A673 (cell line): ENCODE data around the gene SPTLC2. TPM values are rescaled to one million over a fixed set of nuclear protein-coding genes. Genes with fewer than 3 reads are reported as not detected.

ENCODE experiments used
- BruUV-seq: library from RNA; stranded (reverse); fragments of 400-500 nt; replicated peaks from 2 replicates; lab custom pipeline; 2021; lab: Mats Ljungman, UMichigan
- CTCF ChIA-PET: fragments of 300-600 bp; sonication (Branson Sonifier 250); formaldehyde crosslinking; loops from one replicate; lab custom pipeline; 2022; ENCODE audit warnings: antibody characterized with exemption; lab: Charles Lee
- POLR2A ChIA-PET: fragments of 300-600 bp; sonication (Branson Sonifier 250); formaldehyde crosslinking; loops from one replicate; lab custom pipeline; 2022; ENCODE audit warnings: antibody characterized with exemption; ENCODE audit not compliant: low non-redundant PET; lab: Charles Lee
- DNase-seq: peaks from one replicate; pipeline ENCODE4 v3.0.0-alpha.2; 2015; ENCODE audit warnings: low spot score
- H3K27ac ChIP-seq: fragments of 200-600 bp; sonication (generic); 2 replicates; pipeline ENCODE4 v1.5.1; 2016; ENCODE audit warnings: mixed run types, low read depth, mild to moderate bottlenecking, mixed read lengths, antibody characterized with exemption, low read length; ENCODE audit not compliant: poor library complexity, severe bottlenecking
- H3K27me3 ChIP-seq: fragments of 200-600 bp; sonication (generic); replicated peaks from 2 replicates; pipeline ENCODE4 v1.6.1; 2017; ENCODE audit warnings: mixed run types, low read depth, mild to moderate bottlenecking, mixed read lengths, antibody characterized with exemption, low read length; ENCODE audit not compliant: insufficient read depth, poor library complexity
- H3K36me3 ChIP-seq: fragments of 200-600 bp; sonication (generic); 2 replicates; pipeline ENCODE4 v1.6.1; 2016; ENCODE audit warnings: mixed run types, mild to moderate bottlenecking, mixed read lengths, antibody characterized with exemption, low read length; ENCODE audit not compliant: insufficient read depth, poor library complexity, severe bottlenecking
- H3K4me1 ChIP-seq: fragments of 200-600 bp; sonication (generic); 2 replicates; pipeline ENCODE4 v1.6.1; 2017; ENCODE audit warnings: mixed run types, mild to moderate bottlenecking, mixed read lengths, antibody characterized with exemption, low read length; ENCODE audit not compliant: insufficient read depth, poor library complexity, severe bottlenecking
- H3K4me3 ChIP-seq: fragments of 200-600 bp; sonication (generic); 2 replicates; pipeline ENCODE4 v1.5.1; 2016; ENCODE audit warnings: low read depth, mixed run types, mild to moderate bottlenecking, mixed read lengths, low read length; ENCODE audit not compliant: poor library complexity, severe bottlenecking
- H3K9me3 ChIP-seq: fragments of 200-600 bp; sonication (generic); 2 replicates; pipeline ENCODE4 v1.6.1; 2016; ENCODE audit warnings: mixed run types, low read depth, mild to moderate bottlenecking, mixed read lengths, antibody characterized with exemption, low read length; ENCODE audit not compliant: poor library complexity, severe bottlenecking
- CTCF ChIP-seq: fragments of 300-800, 200-600 bp; sonication (generic); conservative IDR thresholded peaks from 2 replicates; pipeline ENCODE4 v1.5.1; 2017; ENCODE audit warnings: low read depth, mild to moderate bottlenecking, antibody characterized with exemption, low read length, moderate library complexity, mixed read lengths
- EZH2 ChIP-seq: fragments of 200-600 bp; sonication (generic); IDR thresholded peaks from 2 replicates; pipeline ENCODE4 v1.6.1; 2017; ENCODE audit warnings: borderline replicate concordance, low read depth, mild to moderate bottlenecking, mixed read lengths, antibody characterized with exemption, low read length; ENCODE audit not compliant: poor library complexity, severe bottlenecking
- intact Hi-C: fragments of 100-400 bp; cut with micrococcal nuclease; formaldehyde crosslinking; loops from one replicate; pipeline ENCODE4 v1.10.0; 2022; ENCODE audit not compliant: unreplicated experiment
- total RNA-seq: library from RNA; stranded (reverse); gene quantifications from 2 replicates; pipeline ENCODE4 v1.2.3, GENCODE V29; 2021

Gene SPTLC2
- total RNA-seq, 1 experiment from 2014 or later, result 17.3 TPM

- DNase-seq, result no peak
- no peak overlapping the region for H3K4me3 ChIP-seq
- peaks cover 26% of the 10 kb centered on the region for H3K4me1 ChIP-seq
- CTCF ChIA-PET, result interaction anchor here (0.5 kb wide), 1 partner anchor 27 kb away, joined by 3 read pairs; no protein-coding TSS in a partner anchor
- H3K36me3 ChIP-seq, result no peaks in the 10 kb centered on the region
- TF ChIP-seq EZH2 (no peak), CTCF (no peak)
- H3K9me3 ChIP-seq, result no peaks in the 10 kb centered on the region
- H3K27ac ChIP-seq, result no peak overlapping the region
- H3K27me3 ChIP-seq, result no peaks in the 10 kb centered on the region
- POLR2A ChIA-PET, result no interaction called here
- BruUV-seq, result no TSS peak
- intact Hi-C loops, result no loop called here
Observed at GRCh38 chr14:77607741-77608302, 8.6 kb downstream of the SPTLC2 start.

- Histone ChIP-seq H3K4me3 (no peak overlapping the region), H3K9me3 (no peaks in the 10 kb centered on the region), H3K4me1 (peaks cover 20% of the 10 kb centered on the region), H3K36me3 (no peaks in the 10 kb centered on the region), H3K27ac (no peak overlapping the region), H3K27me3 (no peaks in the 10 kb centered on the region)
- ChIA-PET CTCF (no interaction called here), POLR2A (no interaction called here)
- BruUV-seq, result no TSS peak
- intact Hi-C loops, result no loop called here
- no peak for TF ChIP-seq CTCF
- TF ChIP-seq EZH2, result no peak
- DNase-seq, result no peak
Observed at GRCh38 chr14:77605392-77605972, 11.0 kb downstream of the SPTLC2 start.

GRCh38 chr14:77603654-77604255 is 12.7 kb downstream of the SPTLC2 start:
- H3K9me3 ChIP-seq, result no peaks in the 10 kb centered on the region
- DNase-seq, result peak; percentile 53
- POLR2A ChIA-PET, result no interaction called here
- H3K27ac ChIP-seq, result no peak overlapping the region
- no peak overlapping the region for H3K4me3 ChIP-seq
- H3K36me3 ChIP-seq, result no peaks in the 10 kb centered on the region
- CTCF ChIA-PET, result interaction anchor here (0.6 kb wide), 1 partner anchor 14 kb away, joined by 15 read pairs; no protein-coding TSS in a partner anchor
- BruUV-seq, result no TSS peak
- H3K4me1 ChIP-seq, result peaks cover 23% of the 10 kb centered on the region
- no peaks in the 10 kb centered on the region for H3K27me3 ChIP-seq
- TF ChIP-seq EZH2 (no peak), CTCF (peak; percentile 67)
- intact Hi-C loops, result no loop called here
